HG03442 (cell line): ENCODE results near the gene MOB3C.
"Not testable (repeated sequence)": the region's sequence is repeated elsewhere in the genome, so short reads cannot be mapped to it uniquely, and the experiment has no call there.

Experiments
- ATAC-seq: cut with Tn5 transposase; IDR thresholded peaks from one replicate; pipeline ENCODE4 v1.9.1; 2021; ENCODE audit warnings: mild to moderate bottlenecking, moderate library complexity; ENCODE audit not compliant: unreplicated experiment

Gene MOB3C

DNA sequence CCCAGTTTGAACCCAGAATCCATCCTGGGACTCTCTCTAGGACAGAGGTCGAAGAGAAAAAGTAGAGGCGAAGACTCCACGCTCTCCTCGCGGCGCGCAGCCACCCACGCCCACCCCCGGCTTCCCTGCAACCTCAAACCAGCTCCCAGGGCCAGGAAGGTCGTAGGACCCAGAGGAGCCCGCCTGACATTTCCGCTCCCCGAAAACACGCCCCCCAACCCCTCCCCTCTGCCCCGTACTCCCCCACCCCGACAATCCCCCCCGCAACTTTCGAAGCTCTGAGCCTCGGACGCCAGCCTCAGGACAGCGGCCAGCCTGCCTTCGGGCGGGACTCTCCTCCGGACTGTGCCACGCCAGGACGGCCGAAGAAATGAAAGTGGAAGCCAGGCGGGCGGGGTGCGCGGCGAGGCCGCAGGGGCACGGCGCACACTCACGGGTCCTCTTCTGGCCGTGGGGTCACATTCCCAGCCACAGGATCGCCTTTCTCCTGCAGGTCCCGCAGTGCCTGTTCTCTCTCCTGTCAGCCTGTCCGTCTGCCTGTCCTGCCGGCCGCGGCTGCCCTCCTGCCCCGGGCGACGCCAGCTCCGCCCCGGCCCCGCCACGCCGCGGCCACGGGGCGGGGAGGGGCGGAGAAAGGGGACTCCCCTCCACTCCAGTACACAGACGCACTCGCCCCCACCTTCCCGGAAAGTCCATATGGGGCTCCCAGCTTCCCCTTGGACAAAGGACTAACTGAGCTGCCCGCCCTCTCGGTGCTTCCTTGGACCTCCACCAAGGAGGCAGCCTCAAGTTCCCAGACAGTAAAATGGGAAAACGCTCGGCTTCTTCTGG is at the start of gene MOB3C:
Gene MOB3C (minus strand): TSS at position 535 of the 831 bp plus-strand sequence. CDS start 3,490 bp downstream, outside the sequence.
- peak; percentile 68 for ATAC-seq

DNA sequence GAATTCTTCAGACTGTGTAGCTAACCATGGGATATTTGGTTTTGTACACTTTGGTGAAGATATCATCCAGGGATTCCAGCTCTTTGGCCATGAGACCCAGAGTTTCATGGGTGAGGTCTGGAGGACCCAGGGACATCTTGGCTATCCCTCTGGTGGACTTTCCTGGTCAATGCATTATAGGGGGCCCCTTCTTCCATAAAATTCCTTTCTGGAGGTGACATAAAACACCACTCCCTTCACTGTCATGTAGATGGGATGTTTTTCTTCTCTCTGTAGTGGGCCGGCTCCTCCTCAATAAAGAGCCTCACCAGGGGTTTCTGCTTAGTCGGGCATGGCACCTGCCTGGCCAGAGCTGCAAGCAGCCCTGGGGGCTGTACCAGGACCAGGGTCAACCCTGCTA is 49.4 kb upstream of the MOB3C start:
- ATAC-seq: no peak

DNA sequence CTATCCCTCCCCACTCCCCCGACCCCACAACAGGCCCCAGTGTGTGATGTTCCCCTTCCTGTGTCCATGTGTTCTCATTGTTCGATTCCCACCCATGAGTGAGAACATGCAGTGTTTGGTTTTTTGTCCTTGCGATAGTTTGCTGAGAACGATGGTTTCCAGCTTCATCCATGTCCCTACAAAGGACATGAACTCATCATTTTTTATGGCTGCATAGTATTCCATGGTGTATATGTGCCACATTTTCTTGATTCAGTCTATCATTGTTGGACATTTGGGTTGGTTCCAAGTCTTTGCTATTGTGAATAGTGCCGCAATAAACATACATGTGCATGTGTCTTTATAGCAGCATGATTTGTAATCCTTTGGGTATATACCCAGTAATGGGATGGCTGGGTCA is 46.3 kb upstream of the MOB3C start:
- not testable (repeated sequence) for ATAC-seq

GRCh38 chr1:46660116-46660515 is 43.5 kb upstream of the MOB3C start:
- ATAC-seq: peak; percentile 88

DNA sequence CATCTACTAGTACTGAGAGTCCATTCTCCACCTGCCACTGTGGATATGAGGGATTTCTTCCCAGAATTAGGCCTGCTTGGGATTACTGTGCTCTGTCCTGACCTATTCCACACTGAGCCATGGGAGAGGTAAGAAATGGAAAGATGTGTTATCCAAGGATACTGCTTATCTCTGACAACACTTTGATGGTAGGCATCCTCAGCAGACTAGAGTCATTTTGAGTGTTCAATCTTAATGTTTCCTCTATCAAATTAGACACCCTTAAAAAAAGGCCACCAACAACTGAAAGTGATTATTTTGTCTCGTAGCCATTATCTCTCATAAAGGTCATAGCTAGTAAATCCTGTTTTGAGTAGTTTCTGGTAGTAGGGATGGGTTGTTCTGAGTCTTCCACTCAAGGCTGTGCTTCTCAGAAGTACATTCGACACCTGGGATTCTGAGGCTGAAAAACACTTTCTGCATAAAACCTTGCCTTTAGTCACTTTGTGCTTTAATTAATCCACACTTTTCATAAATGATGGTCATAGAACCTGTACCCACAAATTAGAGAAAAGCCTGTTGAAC is 42.8 kb upstream of the MOB3C start:
- peak; percentile 28 for ATAC-seq

- no peak for ATAC-seq
Measured at GRCh38 chr1:46657775-46658174, 41.2 kb upstream of the MOB3C start.

GRCh38 chr1:46656643-46657042 is 40.0 kb upstream of the MOB3C start:
- no peak for ATAC-seq

- ATAC-seq: no peak
Measured at GRCh38 chr1:46655848-46656247, 39.2 kb upstream of the MOB3C start.

DNA sequence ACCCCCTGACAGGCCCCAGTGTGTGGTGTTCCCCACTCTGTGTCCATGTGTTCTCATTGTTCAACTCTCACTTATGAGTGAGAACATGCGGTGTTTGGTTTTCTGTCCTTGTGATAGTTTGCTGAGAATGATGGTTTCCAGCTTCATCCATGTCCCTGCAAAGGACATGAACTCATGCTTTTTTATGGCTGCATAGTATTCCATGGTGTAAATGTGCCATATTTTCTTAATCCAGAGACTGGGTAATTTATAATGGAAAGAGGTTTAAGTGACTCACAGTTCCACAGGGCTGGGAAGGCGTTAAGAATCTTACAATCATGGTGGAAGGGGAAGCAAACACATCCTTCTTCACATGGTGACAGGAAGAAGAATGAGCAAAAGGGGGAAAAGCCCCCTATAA is 38.1 kb upstream of the MOB3C start:
- ATAC-seq: not testable (repeated sequence)

DNA sequence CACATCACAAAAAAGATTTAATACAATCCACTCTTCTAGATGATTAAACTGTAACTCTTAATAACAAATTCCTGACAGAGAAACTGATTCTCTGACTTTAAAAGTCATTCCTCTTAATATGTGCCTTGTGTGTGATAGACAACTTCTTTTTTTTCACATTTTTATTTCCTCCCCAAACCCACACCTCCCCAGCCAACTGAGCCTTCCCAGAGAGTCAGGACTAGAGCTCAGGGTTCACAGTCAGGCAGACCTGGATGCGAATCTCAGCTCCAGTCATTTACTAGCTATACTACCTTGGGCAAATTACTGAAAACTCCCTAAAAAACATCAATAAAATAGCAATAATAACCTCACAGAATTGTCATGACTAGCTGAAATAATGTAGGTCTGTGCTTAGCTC is 37.4 kb upstream of the MOB3C start:
- ATAC-seq: no peak

DNA sequence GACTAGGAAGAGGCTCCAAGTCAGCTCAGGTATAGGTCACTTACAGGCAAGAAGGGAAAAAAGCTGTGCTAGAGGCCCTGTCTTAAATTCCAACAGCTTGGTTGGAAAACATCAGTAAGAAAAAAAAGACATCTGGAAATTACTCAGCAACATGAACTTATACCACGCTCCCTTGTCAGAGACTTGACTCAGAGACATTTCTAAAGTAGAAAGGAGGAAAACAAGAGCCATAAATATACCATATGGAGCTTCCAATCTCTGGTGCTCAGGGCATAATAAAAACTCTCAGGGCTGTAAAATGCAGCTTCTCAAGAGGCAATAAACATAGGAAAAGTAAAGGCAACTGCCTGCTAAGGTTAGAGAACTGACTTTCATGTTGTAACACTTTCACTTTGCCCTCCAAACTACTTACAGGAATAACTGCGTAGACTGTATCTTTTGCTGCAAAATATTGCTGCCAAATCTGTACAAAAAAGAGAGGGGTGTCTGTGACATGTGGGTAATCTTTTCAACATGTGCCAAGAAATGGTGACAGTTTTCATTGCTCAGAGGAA is 36.9 kb upstream of the MOB3C start:
- no peak for ATAC-seq

- ATAC-seq: no peak
Measured at GRCh38 chr1:46652321-46653100, 35.9 kb upstream of the MOB3C start.

- not testable (repeated sequence) for ATAC-seq
Measured at GRCh38 chr1:46651152-46651551, 34.5 kb upstream of the MOB3C start.

DNA sequence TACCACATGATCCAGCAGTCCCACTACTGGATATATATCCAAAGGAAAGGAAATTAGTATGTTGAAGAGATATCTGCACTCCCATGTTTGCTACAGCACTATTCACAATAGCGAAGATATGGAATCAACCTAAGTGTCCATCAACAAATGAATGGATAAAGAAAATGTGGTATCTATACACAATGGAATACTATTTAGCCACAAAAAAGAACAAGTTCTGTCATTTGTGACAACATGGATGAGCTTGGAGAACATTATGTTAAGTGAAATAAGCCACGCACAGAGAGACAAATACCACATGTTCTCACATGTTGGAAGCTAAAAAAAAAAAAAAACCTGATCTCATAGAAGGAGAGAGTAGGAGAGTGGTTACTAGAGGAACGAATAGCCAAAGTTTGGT is 33.9 kb upstream of the MOB3C start:
- ATAC-seq: no peak

- ATAC-seq: no peak
Measured at GRCh38 chr1:46649764-46650163, 33.2 kb upstream of the MOB3C start.

DNA sequence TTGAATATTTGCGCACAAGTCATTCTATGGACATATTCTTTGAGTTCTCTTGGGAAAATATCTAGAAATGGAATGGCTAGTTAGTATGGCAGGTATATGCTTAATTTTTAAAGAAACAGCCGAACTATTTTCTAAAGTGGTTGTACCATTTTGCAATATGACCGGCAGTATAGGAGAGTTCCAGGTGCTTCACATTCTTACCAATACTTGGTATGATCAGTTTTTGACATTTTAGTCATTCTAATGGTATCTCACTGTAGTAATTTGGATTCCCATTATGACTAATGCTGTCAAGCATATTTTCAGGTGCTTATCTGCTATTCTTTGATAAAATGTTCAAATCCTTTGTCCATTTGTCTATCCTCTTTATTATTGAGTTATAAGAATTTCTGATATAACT is 31.0 kb upstream of the MOB3C start:
- no peak for ATAC-seq

DNA sequence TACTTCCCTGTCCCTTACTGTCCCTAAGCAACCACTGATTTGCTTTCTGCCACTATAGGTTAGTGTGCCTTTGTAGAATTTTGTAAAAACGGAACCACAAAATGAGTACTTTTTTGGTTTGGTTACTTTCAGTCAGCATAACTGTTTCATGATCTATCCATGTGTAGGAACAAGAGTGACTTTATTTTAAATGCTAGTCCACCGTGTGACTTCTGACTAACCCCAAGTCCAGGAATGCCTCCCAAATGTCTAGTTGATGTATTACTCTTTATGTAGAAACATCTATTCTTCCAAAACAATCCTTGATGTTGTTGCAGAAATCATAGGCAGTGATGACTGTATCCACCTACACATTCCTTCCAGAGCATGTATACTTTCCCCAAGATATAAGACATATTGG is 30.2 kb upstream of the MOB3C start:
- ATAC-seq: no peak

DNA sequence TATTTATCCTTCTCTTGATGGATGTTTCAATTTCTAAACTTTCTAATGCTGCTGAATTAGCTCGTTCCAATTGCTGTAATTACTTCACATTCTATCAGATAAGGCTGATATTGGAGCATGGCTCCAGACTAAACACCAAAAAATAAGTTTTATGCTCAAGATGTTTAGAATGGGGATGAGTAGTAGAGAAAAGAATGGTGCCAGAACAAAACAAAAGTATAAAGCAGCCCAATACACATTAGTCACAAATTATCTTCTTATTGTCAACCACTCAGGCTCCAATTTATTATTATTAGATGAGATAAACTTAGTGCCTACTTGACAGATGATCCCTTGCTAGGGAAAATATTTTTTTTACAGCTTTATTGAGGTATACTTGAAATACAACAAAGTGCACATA is 29.7 kb upstream of the MOB3C start:
- no peak for ATAC-seq

- no peak for ATAC-seq
Measured at GRCh38 chr1:46645815-46646214, 29.2 kb upstream of the MOB3C start.

DNA sequence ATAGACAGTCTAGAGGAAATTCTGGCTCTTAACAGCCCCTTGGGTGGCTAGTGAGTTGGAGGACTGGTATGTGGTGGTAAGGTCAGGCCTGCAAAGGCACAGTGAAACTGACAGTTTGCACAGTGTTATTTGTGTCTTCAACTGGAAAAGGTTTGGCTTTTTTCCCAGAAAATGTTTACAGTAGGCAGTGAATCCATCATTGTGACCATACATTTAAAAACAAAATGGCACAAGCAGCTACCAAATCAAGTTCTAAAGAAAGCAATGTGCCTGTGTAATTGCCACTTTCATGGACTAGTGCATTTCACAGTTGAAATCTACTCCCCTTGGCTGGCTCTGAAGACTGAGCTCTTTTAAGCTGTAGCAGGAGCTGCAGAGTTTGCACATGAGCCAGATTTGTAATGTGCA is 26.8 kb upstream of the MOB3C start:
- no peak for ATAC-seq

- ATAC-seq: no peak
Measured at GRCh38 chr1:46642115-46642680, 25.6 kb upstream of the MOB3C start.
